ENCODE measurements around the gene ABCG8. TPM values are rescaled to one million over a fixed set of nuclear protein-coding genes. Genes with fewer than 3 reads are reported as not detected.

The ABCG8 gene
- total and polyA plus RNA-seq, 10 of the 15 experiments (the other 5 are each of a cell fraction or from before 2014, with no cell fraction given): not detected

DNA sequence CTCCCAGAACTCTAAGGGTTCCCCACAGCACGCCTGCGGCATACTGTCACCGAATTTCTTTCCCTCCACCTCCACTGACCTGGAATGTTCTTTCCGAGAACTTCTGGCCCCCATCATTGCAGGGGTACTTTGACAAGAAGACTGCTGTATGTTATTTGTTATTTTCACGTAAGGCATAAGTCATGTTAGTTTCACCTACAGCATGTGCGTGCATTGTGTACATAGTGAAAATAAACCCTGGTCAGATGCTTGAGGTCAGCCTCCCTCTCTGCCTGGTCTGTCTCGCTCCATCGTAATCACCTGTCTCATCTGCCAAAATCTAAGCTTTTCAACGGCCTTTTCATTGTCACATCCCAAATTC is 4.1 kb downstream of the ABCG8 start:
- Histone ChIP-seq H3K36me3 (ENCODE audit: control insufficient read depth in 2 of 2, insufficient read depth in 2 of 2, low read length in 1 of 2) (no peaks in the 10 kb centered on the region), H3K27me3 (replicated peaks in 1 of 2; ENCODE audit: control insufficient read depth in 2 of 2, insufficient read depth in 2 of 2, low read length in 1 of 2) (peaks cover 3 to 4% of the 10 kb centered on the region in 2 experiments; a peak in 2 of 4 replicates), H3K9ac (ENCODE audit: control insufficient read depth, insufficient read depth, low read length) (no peak overlapping the region), H3K4me1 (ENCODE audit: control insufficient read depth, insufficient read depth, low read length) (no peaks in the 10 kb centered on the region), H3K9me3 (replicated peaks; ENCODE audit: control insufficient read depth, insufficient read depth, low read length) (no peaks in the 10 kb centered on the region), H4K20me1 (ENCODE audit: control insufficient read depth, insufficient read depth) (no peaks in the 10 kb centered on the region), H2AFZ (ENCODE audit: control insufficient read depth, low read depth, low read length) (no peak overlapping the region), H3K79me2 (ENCODE audit: control insufficient read depth, insufficient read depth, low read length) (no peaks in the 10 kb centered on the region), H3K27ac (ENCODE audit: control insufficient read depth, insufficient read depth) (no peak overlapping the region), H3K4me3 (no peak overlapping the region), H3K4me2 (ENCODE audit: control insufficient read depth, insufficient read depth) (no peak overlapping the region)
- no peak for ATAC-seq
- no peak for FAIRE-seq
- 59% methylated on average over 9 of the region's 9 CpGs for WGBS (ENCODE audit: insufficient coverage, insufficient replicate concordance, low lambda C conversion rate, missing lambda C conversion rate)
- SMC1A ChIA-PET (ENCODE audit: uncharacterized antibody, unreplicated experiment): no interaction called here
- DNase-seq (ENCODE audit: low read depth, low spot score): no peak
- RAD21 ChIA-PET (ENCODE audit: unreplicated experiment): no interaction called here
- CTCF ChIA-PET: no interaction called here
- POLR2A ChIA-PET: no interaction called here
- no peak for TF ChIP-seq NFYA (IDR thresholded peaks at IDR 0.05; ENCODE audit: borderline replicate concordance, low read depth, low read length)
- TF ChIP-seq YY1 (IDR thresholded peaks at IDR 0.05; ENCODE audit: low read depth, low read length): no peak
- no peak for TF ChIP-seq SIX5 (IDR thresholded peaks at IDR 0.05; ENCODE audit: low read depth, low read length, severe bottlenecking)
- TF ChIP-seq NR2F1 (conservative IDR thresholded peaks at IDR 0.05): no peak
- no peak for TF ChIP-seq RCOR1 (conservative IDR thresholded peaks at IDR 0.05; ENCODE audit: low read depth, low read length)
- no peak for TF ChIP-seq CBX5 (IDR thresholded peaks at IDR 0.05; ENCODE audit: low read depth)
- TF ChIP-seq NFIC (IDR thresholded peaks at IDR 0.05; ENCODE audit: low read depth, low read length): no peak
- TF ChIP-seq TAF1 (IDR thresholded peaks at IDR 0.05; ENCODE audit: borderline replicate concordance, low read depth, low read length): no peak
- no peak for TF ChIP-seq HDGF (IDR thresholded peaks at IDR 0.05)
- no peak for TF ChIP-seq ATF2 (IDR thresholded peaks at IDR 0.05; ENCODE audit: low read length)
- TF ChIP-seq POLR2AphosphoS2 (IDR thresholded peaks at IDR 0.05; ENCODE audit: low read depth, low read length): no peak
- TF ChIP-seq LARP7 (IDR thresholded peaks at IDR 0.05): no peak
- intact Hi-C loops (cut with micrococcal nuclease; ENCODE audit: unreplicated experiment): no loop called here
- in situ Hi-C loops (cut with MboI): no loop called here
- no TSS peak for BruUV-seq (replicated peaks)
